Peyer's patch (tissue), 4 donors: ENCODE data around the gene CLEC3A. TPM values are rescaled to one million over a fixed set of nuclear protein-coding genes. Genes with fewer than 3 reads are reported as not detected.
"Not testable (repeated sequence)": the region's sequence is repeated elsewhere in the genome, so short reads cannot be mapped to it uniquely, and the experiment has no call there.

Experiments used
- DNase-seq, 3 donors: peaks; one replicate each; pipeline ENCODE4 v3.0.0-alpha.2; 2017 to 2019
- H3K27ac ChIP-seq, 4 donors: fragments of 200-600 bp; sonication (generic); one replicate each; pipeline ENCODE4 v1.5.1; 2016 to 2019
- H3K27me3 ChIP-seq, 2 donors: fragments of 200-600 bp; sonication (generic); one replicate each; pipeline ENCODE4 v1.5.1; 2019
- H3K36me3 ChIP-seq, 3 donors: fragments of 200-600 bp; sonication (generic); one replicate each; pipeline ENCODE4 v1.5.1; 2016 to 2019
- H3K4me1 ChIP-seq, 4 donors: fragments of 200-600 bp; sonication (generic); one replicate each; pipeline ENCODE4 v1.5.1; 2016 to 2019
- H3K4me3 ChIP-seq, 4 donors: fragments of 200-600 bp; sonication (generic); 1 replicate in 3 of 4; 2 replicates in 1 of 4; pipeline ENCODE4 v1.5.1; 2016 to 2019; ENCODE audit warnings: mild to moderate bottlenecking in 1 of 4
- H3K9me3 ChIP-seq, 4 donors: fragments of 200-600 bp; sonication (generic); one replicate each; pipeline ENCODE4 v1.5.1; 2016 to 2019; ENCODE audit warnings: mild to moderate bottlenecking in 1 of 4
- CTCF ChIP-seq, 6 experiments: fragments of 450-650 bp in 4 of 6; fragments of 200-600 bp in 2 of 6; sonication (generic) in 1 of 6; IDR thresholded peaks; one replicate each; pipeline ENCODE4 v1.5.1; 2017 to 2019; ENCODE audit warnings: antibody characterized with exemption in 6 of 6, mild to moderate bottlenecking in 3 of 6, moderate library complexity in 1 of 6
- POLR2A ChIP-seq, 2 donors: fragments of 450-650 bp; IDR thresholded peaks; one replicate each; pipeline ENCODE4 v1.5.1; 2017; ENCODE audit warnings: antibody characterized with exemption in 2 of 2, mild to moderate bottlenecking in 2 of 2, moderate library complexity in 2 of 2
- total RNA-seq, 4 donors: library from RNA; depleted of rRNA; stranded (reverse); fragments of >200 nt; gene quantifications; one replicate each; pipeline ENCODE4 v1.1.0, GENCODE V29; 2016

The CLEC3A gene
- total RNA-seq, 4 donors from 2014 or later: not detected

- H3K27ac ChIP-seq: no peak overlapping the region
- no peaks in the 10 kb centered on the region for H3K36me3 ChIP-seq
- no peak for TF ChIP-seq POLR2A (IDR thresholded peaks at IDR 0.05)
- TF ChIP-seq CTCF (IDR thresholded peaks at IDR 0.05): no peak
- no peaks in the 10 kb centered on the region for H3K4me1 ChIP-seq
- no peak overlapping the region for H3K4me3 ChIP-seq
- H3K27me3 ChIP-seq: no peaks in the 10 kb centered on the region
- H3K9me3 ChIP-seq: no peaks in the 10 kb centered on the region
- no peak for DNase-seq
These were observed 35.6 kb downstream of the CLEC3A start for GRCh38 chr16:78057803-78058564.

- H3K27ac ChIP-seq, H3K36me3 ChIP-seq, H3K4me3 ChIP-seq, H3K4me1 ChIP-seq, H3K9me3 ChIP-seq, H3K27me3 ChIP-seq, DNase-seq: not testable (repeated sequence)
These were observed 37.5 kb downstream of the CLEC3A start for GRCh38 chr16:78059806-78060205.

- TF ChIP-seq CTCF (IDR thresholded peaks at IDR 0.05): no peak
- no peak for TF ChIP-seq POLR2A (IDR thresholded peaks at IDR 0.05)
- Histone ChIP-seq H3K36me3 (no peaks in the 10 kb centered on the region), H3K27ac (no peak overlapping the region), H3K4me1 (no peaks in the 10 kb centered on the region), H3K9me3 (no peaks in the 10 kb centered on the region), H3K4me3 (no peak overlapping the region), H3K27me3 (no peaks in the 10 kb centered on the region)
- DNase-seq: no peak
These were observed 37.9 kb downstream of the CLEC3A start for GRCh38 chr16:78060295-78060694.

GRCh38 chr16:78060809-78061208, 38.5 kb downstream of the CLEC3A start:
- no peaks in the 10 kb centered on the region for H3K36me3 ChIP-seq
- DNase-seq: no peak

GRCh38 chr16:78065319-78065718, 43.0 kb downstream of the CLEC3A start:
- H3K27me3 ChIP-seq: no peaks in the 10 kb centered on the region
- H3K9me3 ChIP-seq: no peaks in the 10 kb centered on the region
- DNase-seq: no peak
- H3K4me1 ChIP-seq: no peaks in the 10 kb centered on the region
- H3K4me3 ChIP-seq: no peak overlapping the region
- TF ChIP-seq CTCF (IDR thresholded peaks at IDR 0.05) (no peak), POLR2A (IDR thresholded peaks at IDR 0.05) (no peak)
- H3K27ac ChIP-seq: no peak overlapping the region
- no peaks in the 10 kb centered on the region for H3K36me3 ChIP-seq

More at GRCh38 chr16:78060809-78061208, 38.5 kb downstream of the CLEC3A start:
- no peak for TF ChIP-seq CTCF (IDR thresholded peaks at IDR 0.05)
- no peak for TF ChIP-seq POLR2A (IDR thresholded peaks at IDR 0.05)
- no peaks in the 10 kb centered on the region for H3K27me3 ChIP-seq
- no peaks in the 10 kb centered on the region for H3K4me1 ChIP-seq
- no peak overlapping the region for H3K27ac ChIP-seq
- H3K9me3 ChIP-seq: no peaks in the 10 kb centered on the region
- no peak overlapping the region for H3K4me3 ChIP-seq

- no peaks in the 10 kb centered on the region for H3K9me3 ChIP-seq
- DNase-seq: no peak
- H3K27me3 ChIP-seq: no peaks in the 10 kb centered on the region
- no peak overlapping the region for H3K27ac ChIP-seq
- H3K4me1 ChIP-seq: no peaks in the 10 kb centered on the region
- no peaks in the 10 kb centered on the region for H3K36me3 ChIP-seq
- no peak for TF ChIP-seq CTCF (IDR thresholded peaks at IDR 0.05)
- no peak for TF ChIP-seq POLR2A (IDR thresholded peaks at IDR 0.05)
- no peak overlapping the region for H3K4me3 ChIP-seq
These were observed 47.6 kb downstream of the CLEC3A start for GRCh38 chr16:78069913-78070312.
